Skeletal muscle cell (primary cell): ENCODE data around the gene ADAD2.

Source experiments
- DNase-seq: peaks from one replicate; pipeline ENCODE4 v3.0.0-alpha.2; 2010; ENCODE audit warnings: low read depth
- H3K4me3 ChIP-seq: 2 replicates; pipeline ENCODE4 v1.5.1; 2011; ENCODE audit warnings: low read depth, mild to moderate bottlenecking, control low read depth, low read length, moderate library complexity

The ADAD2 gene

DNA sequence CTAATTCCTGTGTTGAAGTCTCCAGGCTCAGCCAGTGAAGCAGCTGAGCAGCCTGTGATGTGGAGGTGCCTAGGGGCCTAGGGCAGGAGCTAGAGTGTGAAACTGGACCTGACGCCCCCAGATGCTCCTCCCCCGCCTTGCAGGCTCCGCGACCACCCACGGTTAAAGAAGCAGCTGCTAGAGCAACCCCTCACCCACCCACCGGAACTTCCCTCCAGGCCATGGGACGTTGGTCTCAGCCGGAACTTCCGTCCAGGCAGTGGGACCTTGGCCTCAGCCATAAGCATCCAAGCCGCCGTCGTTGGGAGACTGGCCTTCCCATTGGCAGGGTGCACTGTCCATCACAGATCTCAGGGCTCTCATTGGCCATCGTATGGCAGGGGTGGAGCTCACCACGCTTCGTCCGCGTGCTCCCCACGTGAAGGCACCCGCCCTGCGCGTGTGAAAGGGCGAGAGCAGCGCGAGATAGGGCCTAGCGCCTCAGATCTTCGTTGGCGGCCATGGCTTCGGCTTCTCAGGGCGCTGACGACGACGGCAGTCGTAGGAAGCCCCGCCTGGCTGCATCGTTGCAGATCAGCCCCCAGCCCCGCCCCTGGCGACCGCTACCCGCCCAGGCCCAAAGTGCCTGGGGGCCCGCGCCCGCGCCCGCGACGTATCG lies at the start of gene ADAD2:
Gene ADAD2 (plus strand): TSS at position 427 of the 658 bp plus-strand sequence. CDS start 74 bp downstream, at position 501.
- no peak for DNase-seq
- H3K4me3 ChIP-seq: no peak within 1 kb of the TSS

DNA sequence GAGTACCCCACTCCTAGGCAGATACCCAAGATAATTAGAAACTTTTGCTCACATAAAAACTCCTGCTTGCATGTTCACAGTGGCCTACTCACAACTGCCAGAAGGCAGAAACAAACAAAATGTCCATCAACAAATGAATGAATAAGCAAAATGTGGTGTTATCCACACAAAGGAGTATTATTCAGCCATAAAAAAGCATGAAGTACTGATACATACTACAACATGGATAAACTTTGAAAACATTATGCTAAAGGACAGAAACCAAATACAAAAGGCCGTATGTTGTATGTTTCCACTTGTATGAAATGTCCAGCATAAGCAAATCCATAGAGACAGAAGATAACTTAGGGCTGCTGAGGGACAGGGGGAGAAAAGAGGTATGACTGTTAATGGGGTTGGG lies 47.9 kb upstream of the ADAD2 start:
- no peak overlapping the region for H3K4me3 ChIP-seq
- DNase-seq: no peak

DNA sequence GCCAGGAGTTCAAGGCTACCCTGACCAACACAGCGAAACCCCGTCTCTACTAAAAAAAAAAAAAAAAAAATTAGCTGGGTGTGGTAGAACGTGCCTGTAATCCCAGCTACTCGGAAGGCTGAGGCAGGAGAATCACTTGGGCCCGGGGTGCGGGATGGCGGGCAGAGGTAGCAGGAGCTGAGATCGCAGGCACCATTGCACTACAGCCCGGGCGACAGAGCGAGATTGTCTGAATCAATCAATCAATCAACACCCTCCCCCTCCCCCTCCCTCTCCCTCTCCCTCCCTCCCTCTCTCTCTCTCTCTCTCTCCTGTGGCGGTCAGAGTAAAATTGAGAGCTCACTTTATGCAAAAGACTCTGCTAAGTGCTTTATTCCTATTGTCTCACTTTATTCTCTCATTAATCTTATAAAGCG lies 47.2 kb upstream of the ADAD2 start:
- no peak for DNase-seq
- H3K4me3 ChIP-seq: peak overlapping the region; percentile 79

DNA sequence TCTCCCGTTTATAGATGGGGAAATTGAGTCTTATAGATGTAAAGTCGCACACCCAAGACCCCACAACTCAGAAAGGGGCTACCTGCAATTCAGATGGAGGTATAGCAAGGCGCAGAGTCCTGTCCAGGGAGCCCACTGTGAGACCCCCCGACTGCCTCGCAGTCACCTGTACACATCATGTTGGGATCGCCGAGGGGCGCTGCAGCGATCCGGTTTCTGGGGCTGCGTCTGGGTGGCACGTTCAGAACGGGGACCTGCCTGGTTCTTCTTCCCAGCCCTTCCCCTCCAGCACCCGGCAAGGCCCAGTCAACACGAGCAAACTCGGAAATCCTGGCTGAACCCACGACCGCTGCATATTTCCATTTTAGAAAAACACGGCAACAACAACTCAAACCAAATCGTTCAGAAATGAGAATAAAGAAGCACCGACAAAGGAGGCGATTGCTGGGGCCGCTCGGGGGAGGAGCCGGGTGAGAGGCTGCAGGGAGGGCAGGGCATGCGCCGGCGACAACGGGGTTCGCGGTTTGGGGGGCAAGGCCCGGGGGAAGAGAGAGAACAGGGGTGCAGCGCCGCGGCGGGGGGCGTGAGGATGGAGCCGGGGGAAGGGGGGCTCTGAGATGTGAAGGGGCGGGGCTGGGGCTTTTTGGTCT lies 46.6 kb upstream of the ADAD2 start:
- no peak for DNase-seq
- peak overlapping the region; percentile 79 for H3K4me3 ChIP-seq

DNA sequence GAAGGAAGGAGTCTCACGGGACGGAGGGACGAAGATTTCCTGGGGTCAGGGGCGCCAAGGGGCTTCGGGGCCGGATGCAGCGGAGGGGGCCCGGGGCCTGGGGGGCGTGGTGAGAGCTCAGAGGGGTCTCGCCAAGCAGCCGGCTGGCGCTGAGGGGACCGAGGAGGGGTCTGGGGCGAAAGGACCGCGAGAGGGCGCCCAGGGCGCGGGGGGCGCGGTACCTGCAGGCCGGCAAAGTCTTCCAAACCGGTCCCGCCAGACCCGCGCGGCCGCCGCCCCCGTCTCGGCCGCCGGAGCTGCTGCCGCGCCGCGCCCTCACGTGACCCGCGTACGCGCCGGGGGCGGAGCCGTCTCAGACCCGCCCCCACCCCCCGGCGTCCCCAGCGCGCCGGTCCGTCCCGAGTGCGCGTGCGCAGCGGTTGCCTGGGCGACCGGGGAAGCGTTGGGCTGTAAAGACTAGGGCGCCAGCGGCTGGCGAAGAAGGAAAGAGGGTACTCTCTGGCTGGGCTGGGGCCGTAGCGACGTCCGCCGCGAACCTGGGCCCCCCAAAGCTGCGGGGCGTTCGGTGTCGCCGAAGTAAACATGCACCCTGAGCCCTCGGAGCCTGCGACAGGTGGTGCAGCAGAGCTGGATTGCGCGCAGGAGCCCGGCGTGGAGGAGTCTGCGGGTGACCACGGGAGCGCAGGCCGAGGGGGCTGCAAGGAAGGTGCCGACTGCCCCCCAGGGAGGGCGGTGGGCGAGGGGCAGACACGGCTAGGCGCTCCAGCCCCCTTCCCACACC lies 45.9 kb upstream of the ADAD2 start, which contains the start of the genes DNAAF1 and HSDL1:
Gene DNAAF1 (plus strand): TSS at position 450 of the 781 bp plus-strand sequence. CDS start 133 bp downstream, at position 583.
Gene HSDL1 (minus strand): TSS at position 319 of the 781 bp plus-strand sequence. CDS start 13,856 bp downstream, outside the sequence.
- peak within 1 kb of the TSS; percentile 79 for H3K4me3 ChIP-seq
- peak; percentile 27 for DNase-seq

DNA sequence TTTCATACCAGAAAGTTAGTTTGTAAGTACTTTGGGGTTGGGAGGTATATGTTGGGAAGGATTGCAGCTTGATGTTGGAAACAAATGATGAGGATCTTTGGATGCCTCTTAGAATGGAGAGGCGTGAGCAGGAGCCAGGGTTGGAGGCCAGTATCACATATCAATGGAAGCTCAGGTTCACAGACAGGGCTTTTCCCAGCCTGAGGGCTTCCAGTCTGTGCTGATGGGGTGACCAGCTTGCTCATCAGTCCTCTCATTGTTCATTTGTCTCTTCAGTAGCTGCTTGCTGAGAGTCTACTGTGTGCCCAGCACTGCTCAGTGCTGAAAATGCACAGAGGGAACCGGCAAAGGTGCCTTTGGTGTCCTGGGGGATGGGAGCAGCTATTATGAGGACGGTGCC lies 40.0 kb upstream of the ADAD2 start:
- DNase-seq: no peak
- H3K4me3 ChIP-seq: no peak overlapping the region

DNA sequence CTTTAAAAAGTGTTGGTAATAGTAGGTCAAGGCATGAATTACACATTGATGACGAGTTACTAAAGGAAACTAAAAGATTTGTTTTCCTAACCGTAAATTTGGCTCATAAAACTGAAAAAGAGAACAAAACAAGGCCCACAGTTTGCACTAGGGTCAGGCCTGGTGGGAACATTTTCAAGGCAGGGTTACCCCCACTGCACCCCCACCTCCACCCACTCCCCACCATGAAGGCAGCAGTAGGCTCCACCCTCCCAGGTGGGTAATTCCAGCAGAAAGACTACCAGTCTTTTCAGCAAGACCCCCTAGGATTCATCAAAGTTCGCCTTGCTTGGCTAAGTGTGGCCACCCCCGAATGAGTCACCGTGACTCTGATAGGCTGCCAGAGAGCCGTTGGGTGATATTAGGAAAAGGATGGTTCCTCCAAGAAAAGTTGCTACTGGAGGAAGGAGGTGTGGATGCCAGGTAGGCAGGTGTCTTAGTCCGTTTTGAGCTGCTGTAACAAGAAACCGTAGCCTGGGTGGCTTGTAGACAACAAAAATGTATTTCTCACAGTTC lies 37.2 kb upstream of the ADAD2 start:
- H3K4me3 ChIP-seq: no peak overlapping the region
- no peak for DNase-seq

DNA sequence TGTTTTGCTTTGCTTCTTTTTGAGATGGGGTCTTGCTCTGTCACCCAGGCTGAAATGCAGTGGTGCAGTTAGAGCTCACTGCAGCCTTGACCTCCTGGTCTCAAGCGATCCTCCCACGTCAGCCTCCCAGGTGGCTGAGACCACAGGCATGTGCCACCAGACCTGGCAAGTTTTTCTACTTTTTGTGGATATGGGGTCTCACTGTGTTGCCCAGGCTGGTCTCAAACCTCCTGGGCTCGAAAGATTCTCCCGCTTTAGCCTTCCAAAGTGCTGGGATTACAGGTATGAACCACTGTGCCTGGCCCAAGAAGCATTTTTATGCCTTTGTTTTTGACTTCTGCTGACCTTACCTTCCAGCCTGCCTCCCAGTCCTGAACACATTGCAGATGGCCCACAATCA lies 35.7 kb upstream of the ADAD2 start:
- no peak for DNase-seq
- no peak overlapping the region for H3K4me3 ChIP-seq

DNA sequence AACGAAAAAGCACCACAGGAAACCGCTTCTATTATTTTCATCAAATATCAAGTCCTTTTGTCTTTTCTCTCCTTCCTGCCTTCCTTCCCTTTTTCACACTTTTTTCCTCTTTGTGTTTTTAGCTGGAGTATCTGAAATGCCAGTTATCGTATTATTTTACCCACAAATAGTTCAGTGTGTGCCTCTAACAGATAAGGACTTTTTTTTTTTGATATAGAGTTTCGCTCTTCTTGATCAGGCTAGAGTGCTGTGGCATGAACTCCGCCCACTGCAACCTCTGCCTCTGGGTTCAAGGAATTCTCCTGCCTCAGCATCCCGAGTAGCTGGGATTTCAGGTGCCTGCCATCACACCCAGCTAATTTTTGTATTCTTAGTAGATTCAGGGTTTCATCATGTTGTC lies 35.2 kb upstream of the ADAD2 start:
- H3K4me3 ChIP-seq: no peak overlapping the region
- no peak for DNase-seq

DNA sequence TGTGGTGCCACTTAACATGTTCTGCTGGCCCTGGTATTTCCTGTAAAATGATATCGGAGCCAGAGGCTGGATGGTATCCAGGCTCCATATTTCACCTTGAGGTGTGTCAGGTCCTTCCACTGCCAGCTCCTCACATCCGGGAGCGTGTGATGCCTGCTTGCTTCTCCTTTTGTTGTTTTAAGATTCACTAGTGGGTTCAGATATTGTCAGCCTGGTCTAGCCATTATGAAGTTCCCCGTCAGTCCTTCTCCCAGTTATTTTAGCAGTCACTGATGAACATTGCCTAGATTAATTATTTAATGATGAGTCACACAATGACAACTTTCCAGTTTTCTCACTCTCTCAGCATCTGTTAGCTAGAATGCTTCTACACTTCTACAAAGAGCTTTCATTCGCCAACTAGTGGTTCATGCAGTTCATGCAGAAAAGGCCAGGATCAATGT lies 34.6 kb upstream of the ADAD2 start:
- DNase-seq: no peak
- no peak overlapping the region for H3K4me3 ChIP-seq

DNA sequence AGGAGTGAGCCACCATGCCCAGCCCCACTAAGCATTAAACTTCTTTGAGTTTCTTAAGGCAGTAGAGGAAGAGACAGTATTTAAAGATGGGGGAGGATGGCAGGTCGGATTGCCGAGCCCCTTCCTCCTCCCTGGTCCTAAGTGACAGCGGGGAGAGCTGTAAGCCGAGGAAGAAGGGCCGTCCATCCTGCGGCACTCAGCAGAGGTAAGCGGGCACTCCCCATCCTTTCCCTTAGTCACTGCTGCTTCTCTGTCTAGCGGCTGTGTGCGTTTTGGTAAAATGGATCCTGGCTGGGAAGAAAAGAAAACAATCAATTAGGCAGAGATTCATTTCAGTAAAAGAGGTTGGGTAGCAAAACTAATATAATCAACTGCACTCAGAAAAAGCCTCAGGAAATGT lies 31.9 kb upstream of the ADAD2 start:
- no peak overlapping the region for H3K4me3 ChIP-seq
- no peak for DNase-seq

DNA sequence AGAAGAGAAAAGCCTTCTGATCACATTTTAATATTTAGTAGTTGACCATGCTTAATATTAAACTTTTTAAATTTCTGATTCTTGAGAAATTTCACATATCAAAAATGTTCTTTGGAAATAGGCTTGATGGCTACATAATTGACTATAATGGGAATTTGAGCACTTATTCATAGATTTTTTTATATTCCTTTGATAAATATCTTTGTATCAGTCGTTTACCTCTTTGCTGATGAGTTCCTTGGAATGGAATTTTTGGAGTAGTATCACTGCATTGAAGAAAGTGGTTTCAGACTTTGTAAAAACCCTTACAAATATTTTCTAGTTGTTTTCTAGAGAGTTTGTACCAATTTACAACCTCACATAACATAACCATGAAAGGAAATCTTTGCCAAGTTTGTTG lies 31.2 kb upstream of the ADAD2 start:
- H3K4me3 ChIP-seq: no peak overlapping the region
- no peak for DNase-seq

DNA sequence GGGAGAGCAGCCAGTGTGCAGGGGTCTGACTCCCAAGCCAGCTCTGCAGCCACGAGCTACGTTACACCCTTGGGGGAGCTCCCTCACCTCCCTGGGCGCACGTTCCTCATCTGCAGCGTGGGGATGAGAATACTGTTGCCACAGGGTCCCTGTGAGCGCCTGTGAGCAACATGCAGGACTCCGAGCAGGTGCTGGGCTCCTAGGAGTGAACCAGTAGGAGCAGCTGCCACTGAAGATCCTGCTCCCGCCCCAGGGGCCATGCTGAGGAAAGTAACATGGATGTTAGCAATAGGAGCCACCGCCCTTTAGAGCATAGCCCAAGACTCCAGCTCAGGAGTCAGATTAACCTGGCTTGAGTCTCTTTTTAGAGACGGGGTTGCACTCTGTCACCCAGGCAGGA lies 29.9 kb upstream of the ADAD2 start:
- H3K4me3 ChIP-seq: no peak overlapping the region

DNA sequence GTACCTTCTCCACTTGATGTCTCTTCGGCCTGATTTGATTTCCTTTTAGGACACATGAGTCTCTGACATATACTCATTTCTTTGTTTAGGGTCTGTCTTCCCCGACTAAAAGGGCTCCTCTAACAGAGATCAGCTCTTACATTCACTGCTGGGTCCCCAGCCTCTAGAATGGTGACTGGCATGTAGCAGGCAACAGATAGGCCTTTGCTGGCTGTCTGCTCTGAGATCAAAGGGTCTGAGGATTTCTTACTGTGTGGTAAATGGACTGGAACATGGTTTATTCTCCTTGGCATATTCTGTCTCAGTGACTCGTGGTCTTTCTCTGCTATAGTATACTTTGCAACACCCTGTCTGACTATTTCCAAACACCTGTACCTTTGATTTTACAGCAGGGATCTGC lies 29.2 kb upstream of the ADAD2 start:
- no peak for DNase-seq
- H3K4me3 ChIP-seq: no peak overlapping the region

More for the DNA sequence above, 29.9 kb upstream of the ADAD2 start:
- DNase-seq: no peak

DNA sequence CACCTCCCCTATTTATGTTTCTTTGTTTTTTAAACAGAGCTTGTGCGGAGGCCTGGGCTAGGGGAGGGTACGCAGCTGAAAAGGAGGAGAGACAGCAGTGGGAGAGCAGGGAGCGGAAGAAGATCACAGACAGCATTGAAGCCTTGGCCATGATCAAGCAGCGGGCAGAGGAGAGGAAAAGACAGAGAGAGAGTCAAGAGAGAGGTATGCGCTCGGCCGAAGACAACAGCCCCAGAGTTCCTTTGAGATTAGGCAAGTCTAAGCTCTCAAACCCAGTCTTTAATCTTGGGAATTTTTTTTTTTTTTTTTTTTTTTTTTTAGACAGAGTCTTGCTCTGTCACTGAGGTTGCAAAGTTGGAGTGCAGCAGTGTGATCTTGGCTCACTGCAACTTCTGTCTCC lies 25.2 kb upstream of the ADAD2 start:
- DNase-seq: no peak

DNA sequence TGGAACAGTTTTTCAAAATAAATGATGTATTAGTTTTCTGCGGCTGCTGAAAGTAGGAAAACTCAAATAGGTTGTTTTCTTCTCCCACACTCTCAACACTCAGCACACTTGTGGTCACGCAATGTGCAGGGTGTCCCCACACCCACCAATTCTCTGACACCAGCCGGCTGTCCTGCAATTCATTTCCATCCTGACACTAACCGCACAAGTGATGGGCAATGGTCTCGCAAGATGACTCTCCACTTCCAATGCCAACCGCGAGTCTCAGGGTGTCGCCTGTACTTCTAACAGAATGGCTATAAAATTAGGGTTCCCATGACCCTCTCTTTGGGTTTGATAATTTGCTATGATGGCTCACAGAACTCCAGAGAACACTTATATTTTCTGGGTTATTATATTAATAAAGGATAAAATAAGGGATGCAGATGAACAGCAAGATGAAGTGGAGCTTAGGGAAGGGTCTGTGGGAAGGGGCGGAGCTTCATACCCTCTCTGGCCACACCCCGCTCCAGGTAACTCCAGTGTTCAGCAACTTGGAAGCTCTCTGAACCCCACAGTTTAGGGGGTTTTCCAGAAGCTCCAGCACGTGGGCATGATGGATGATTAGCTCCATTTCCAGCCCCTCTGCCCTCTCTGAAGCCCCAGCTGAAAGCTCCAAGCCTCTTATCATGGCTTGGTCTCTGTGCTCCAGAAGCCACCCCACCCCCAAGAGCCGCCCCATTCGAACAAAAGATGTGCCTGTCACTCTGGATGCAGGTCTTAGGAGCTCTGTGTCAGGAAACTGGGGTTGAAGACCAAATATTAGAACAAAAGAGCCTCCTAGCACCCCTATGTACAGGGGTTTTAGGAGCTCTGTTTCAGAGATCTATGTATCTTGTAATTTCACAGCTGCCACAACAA lies 23.9 kb upstream of the ADAD2 start:
- no peak overlapping the region for H3K4me3 ChIP-seq
- DNase-seq: no peak

More for the DNA sequence above, 25.2 kb upstream of the ADAD2 start:
- H3K4me3 ChIP-seq: no peak overlapping the region

DNA sequence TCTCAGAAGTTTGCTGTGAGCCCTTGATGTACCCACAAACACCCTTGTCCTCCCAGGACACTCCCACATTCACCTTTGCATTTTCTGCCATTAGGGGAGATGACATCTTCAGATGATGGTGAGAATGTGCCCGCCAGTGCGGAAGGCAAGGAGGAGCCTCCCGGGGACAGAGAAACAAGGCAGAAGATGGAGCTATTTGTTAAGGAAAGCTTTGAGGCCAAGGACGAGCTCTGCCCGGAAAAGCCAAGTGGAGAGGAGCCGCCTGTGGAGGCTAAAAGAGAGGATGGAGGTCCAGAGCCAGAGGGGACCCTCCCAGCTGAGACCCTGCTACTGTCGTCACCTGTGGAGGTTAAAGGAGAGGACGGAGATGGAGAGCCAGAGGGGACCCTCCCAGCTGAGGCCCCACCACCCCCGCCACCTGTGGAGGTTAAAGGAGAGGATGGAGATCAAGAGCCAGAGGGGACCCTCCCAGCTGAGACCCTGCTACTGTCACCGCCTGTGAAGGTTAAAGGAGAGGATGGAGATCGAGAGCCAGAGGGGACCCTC lies 21.1 kb upstream of the ADAD2 start:
- no peak overlapping the region for H3K4me3 ChIP-seq
- DNase-seq: no peak

DNA sequence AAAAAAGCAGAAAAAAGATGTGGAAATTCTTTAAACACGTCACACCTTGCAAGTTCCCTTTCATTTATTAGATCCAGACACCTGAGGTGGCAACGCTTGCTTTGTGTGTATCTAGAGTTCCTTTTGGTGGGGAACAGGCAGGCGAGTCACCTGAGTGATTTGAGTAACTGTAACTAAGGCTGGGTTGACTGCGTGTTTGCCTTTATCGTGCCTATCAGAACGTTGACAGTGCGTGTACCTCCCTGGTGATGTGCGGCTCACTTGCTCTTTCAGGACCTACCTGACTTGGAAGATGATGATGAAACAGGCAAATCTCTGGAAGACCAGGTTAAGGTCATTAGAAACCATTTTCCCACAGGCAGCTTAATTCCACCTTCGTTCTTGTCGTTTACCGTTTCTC lies 16.6 kb upstream of the ADAD2 start:
- no peak for DNase-seq
- H3K4me3 ChIP-seq: no peak overlapping the region
